Mucosa of gallbladder (tissue), 1 donor: ENCODE data around the gene SLC9A7. TPM values are rescaled to one million over a fixed set of nuclear protein-coding genes. Genes with fewer than 3 reads are reported as not detected.

Source experiments
- DNase-seq: peaks from one replicate; pipeline ENCODE4 v3.0.0-alpha.2; 2020; ENCODE audit warnings: low spot score
- total RNA-seq: library from RNA; stranded (reverse); gene quantifications from one replicate; pipeline ENCODE4 v1.2.1, GENCODE V29; 2021
- donor health status: DM: no; HTN: no; CAD: no.

Gene SLC9A7
- total RNA-seq, 1 donor from 2014 or later: 6.2 TPM

DNA sequence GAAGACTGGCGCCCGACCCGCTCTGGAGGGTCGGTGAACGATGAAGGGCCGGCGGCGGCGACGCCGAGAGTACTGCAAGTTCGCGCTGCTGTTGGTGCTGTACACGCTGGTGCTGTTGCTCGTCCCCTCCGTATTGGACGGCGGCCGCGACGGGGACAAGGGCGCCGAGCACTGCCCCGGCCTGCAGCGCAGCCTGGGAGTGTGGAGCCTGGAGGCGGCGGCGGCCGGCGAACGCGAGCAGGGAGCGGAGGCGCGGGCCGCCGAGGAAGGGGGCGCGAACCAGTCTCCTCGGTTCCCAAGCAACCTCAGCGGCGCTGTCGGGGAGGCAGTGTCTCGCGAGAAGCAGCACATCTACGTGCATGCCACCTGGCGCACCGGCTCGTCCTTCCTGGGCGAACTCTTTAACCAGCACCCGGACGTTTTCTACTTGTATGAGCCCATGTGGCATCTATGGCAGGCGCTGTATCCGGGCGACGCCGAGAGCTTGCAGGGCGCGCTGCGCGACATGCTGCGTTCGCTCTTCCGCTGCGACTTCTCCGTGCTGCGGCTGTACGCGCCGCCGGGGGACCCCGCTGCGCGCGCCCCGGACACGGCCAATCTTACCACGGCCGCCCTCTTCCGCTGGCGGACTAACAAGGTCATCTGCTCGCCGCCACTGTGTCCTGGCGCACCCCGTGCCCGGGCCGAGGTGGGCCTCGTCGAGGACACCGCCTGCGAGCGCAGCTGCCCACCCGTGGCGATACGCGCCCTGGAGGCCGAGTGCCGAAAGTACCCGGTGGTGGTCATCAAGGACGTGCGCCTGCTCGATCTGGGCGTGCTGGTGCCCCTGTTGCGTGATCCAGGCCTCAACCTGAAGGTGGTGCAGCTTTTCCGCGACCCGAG, 184.8 kb downstream of the SLC9A7 start:
- peak; percentile 38 for DNase-seq

DNA sequence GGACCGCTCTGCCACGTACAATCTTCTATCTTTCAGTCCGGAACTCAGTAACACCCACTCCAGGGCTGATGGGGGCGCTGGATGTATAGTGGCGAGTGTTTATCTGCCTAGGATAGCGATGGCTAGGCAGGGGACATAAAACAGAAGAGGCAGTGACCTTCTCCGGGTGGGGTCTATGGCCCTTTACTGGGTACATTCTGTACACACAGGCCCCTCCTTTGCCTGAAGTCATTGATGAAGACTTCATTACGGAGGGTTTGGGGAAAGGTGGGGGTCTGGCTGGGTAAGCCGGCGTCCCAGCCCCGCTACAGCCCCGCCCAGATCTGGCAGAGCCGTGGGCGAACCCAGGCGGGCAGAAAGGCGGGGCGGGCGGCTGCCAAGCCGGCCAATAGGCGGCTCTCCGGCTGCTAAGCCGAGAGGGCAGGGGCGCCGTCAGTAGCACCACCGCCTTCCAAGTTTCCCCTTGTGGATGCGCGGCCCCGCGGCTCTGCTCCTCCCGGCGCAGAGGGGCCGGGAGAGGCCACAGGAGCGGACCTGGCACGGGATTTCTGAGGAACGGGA, 185.5 kb downstream of the SLC9A7 start, which contains the start of gene CHST7:
CHST7 (plus strand) TSS at position 435 of the 561 bp plus-strand sequence. CDS start 167 bp downstream, outside the sequence.
- peak; percentile 53 for DNase-seq

GRCh38 chrX:46572340-46572936, 186.5 kb downstream of the SLC9A7 start:
- DNase-seq: no peak

DNA sequence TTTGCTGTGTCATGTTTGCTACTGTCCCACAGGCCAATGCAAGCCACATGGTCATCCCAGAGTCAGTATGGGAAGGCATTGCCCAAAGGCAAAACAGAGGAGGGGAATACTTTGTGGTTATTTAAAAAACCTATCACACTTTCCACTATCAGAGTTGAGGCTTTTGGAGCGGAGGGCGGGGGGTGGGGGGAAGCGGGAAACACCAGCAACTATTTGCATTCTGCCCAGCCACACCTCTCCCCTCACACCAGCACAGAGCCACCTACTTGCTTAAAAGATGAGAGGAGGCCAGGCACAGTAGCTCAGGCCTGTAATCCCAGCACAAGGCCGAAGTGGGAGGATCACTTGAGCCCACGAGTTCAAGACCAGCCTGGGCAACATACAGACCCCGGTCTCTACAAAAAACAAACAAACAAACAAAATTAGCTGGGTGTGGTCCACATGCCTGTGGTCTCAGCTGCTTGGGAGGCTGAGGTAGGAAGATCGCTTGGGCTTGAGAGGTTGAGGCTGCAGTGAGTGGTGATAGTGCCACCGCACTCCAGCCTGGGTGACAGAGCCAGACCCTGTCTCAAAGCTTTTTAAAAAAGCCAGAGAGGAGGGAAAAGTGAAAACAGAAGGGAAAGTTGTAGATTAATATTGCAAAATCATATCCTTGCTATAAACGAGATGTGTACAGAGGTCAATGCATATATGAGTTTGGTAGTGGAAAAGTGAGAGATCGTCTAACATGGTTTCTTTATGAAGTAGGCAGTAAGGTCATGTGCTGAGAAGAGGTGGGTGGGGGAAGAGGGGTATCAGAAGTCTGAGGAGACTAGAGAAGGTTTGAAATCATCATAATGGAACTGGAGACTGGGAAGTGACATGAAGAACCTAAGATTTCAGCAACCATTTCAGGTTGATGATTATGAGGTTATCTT, 187.2 kb downstream of the SLC9A7 start:
- no peak for DNase-seq

DNA sequence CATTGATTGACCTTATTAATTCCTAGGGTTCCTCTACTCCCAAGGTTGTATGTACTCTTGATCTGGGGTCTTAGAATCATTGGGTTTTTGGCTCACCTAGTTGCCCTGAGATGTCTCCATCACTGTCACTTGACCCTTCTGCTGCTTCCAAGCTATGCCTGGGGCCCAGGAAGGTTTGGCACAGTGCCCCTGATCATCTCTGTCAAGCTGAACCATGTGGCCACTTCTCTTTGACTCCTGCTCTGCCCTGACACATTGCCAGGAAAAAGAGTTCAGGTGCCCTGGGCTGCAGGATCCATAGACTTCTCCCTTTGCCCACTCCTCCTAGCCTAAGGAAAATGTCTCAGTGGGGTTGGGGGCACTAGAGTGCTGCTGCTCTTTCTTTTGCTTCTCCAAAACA, 189.3 kb downstream of the SLC9A7 start:
- no peak for DNase-seq

- DNase-seq: no peak
Measured at GRCh38 chrX:46567388-46567787, 191.5 kb downstream of the SLC9A7 start.

- no peak for DNase-seq
Measured at GRCh38 chrX:46561824-46562657, 196.9 kb downstream of the SLC9A7 start.

DNA sequence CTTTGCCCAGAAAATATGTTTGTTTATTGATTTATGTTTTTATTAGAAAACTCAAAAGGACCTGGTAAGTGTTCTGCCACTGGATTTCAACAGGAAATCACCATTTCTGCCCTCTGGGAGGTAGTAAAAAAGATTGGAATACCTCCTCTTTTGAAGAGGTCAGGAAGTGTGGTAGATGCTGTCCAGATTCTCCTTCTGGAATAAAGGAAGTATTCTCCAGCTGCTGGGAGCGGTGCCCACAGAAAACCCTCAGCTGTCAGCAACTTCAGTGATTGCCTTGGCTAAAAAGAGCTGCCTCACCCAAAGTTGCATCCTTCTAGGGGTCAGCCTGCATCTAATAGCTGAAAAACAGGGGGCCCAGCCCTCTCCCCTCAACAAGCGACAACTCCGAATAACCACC, 199.9 kb downstream of the SLC9A7 start:
- DNase-seq: no peak

DNA sequence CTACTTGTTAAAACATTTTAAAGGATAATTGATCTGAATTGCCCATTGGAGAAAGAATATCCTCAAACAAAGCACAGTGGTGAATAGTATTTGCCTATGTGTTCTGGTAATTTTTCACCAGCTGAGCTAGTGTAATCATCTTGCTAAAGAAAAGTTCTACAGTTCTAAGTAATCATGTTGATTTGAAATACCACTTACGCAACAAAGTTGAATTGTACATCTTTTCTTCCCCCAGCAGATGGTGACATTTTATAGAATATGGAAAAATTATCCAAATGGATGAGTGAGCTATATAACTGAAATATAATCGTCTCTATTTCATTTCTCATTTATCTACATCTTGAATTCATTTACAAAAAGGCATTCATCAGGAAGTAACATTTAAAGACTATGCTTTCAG, 204.0 kb downstream of the SLC9A7 start:
- DNase-seq: no peak

DNA sequence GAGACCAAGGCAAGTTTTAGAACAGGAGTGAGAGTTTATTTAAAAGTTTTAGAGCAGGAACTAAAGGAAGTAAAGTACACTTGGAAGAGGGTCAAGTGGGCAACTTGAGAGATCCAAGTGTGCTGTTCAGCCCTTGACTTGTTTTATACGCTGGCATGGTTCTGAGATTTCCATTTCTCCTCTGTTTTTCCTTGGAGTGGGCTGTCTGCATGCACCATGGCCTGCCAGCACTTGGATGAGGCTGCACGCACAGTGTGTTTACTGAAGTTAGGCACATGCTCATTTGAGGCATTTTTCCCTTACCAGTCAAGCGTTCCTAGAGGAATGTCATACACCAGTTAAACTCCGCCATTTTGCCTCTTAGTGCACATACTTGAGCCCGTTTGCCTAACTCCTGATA, 205.0 kb downstream of the SLC9A7 start:
- no peak for DNase-seq

GRCh38 chrX:46551494-46552128, 207.3 kb downstream of the SLC9A7 start:
- DNase-seq: no peak

- no peak for DNase-seq
Measured at GRCh38 chrX:46549914-46550313, 209.0 kb downstream of the SLC9A7 start.

Other genes with a start within 250 kb of the SLC9A7 start
- gene ZNF674, start 213.7 kb downstream of the SLC9A7 start, total RNA-seq: 4.7 TPM
- gene CHST7, start 185.4 kb downstream of the SLC9A7 start, total RNA-seq: 12.9 TPM
- 13.1 TPM for gene RP2, start 77.9 kb upstream of the SLC9A7 start, total RNA-seq
- gene JADE3, start 153.3 kb upstream of the SLC9A7 start, total RNA-seq: 8.4 TPM